Parathyroid adenoma (tissue), 2 donors: ENCODE results near the gene MEI1.
A peak's percentile ranks its signal among the peaks of the same experiment; 100 is the strongest.

Source experiments
- H2AFZ ChIP-seq: fragments of 300-600 bp; sonication (generic); one replicate; pipeline ENCODE4 v1.7.0; 2017; ENCODE audit warnings: antibody characterized with exemption, mild to moderate bottlenecking
- H3K27ac ChIP-seq: fragments of 300-600 bp; sonication (generic); one replicate; pipeline ENCODE4 v1.7.0; 2017
- H3K27me3 ChIP-seq: fragments of 300-600 bp; sonication (generic); one replicate; pipeline ENCODE4 v1.7.0; 2017; ENCODE audit warnings: low read length; ENCODE audit not compliant: control insufficient read depth, insufficient read depth
- H3K36me3 ChIP-seq: fragments of 300-600 bp; sonication (generic); one replicate; pipeline ENCODE4 v1.7.0; 2017; ENCODE audit warnings: low read length; ENCODE audit not compliant: control insufficient read depth, insufficient read depth
- H3K4me1 ChIP-seq: fragments of 300-600 bp; sonication (generic); one replicate; pipeline ENCODE4 v1.7.0; 2017; ENCODE audit warnings: control low read depth
- H3K4me2 ChIP-seq: fragments of 300-600 bp; sonication (generic); one replicate; pipeline ENCODE4 v1.7.0; 2017; ENCODE audit warnings: low read length
- H3K4me3 ChIP-seq: fragments of 300-600 bp; sonication (generic); one replicate; pipeline ENCODE4 v1.7.0; 2017; ENCODE audit warnings: low read depth, low read length
- H3K79me2 ChIP-seq: fragments of 300-600 bp; sonication (generic); one replicate; pipeline ENCODE4 v1.7.0; 2017; ENCODE audit warnings: control low read depth
- H3K9ac ChIP-seq: fragments of 300-600 bp; sonication (generic); one replicate; pipeline ENCODE4 v1.7.0; 2017; ENCODE audit warnings: mild to moderate bottlenecking
- H3K9me3 ChIP-seq: fragments of 300-600 bp; sonication (generic); one replicate; pipeline ENCODE4 v1.7.0; 2017; ENCODE audit warnings: low read length; ENCODE audit not compliant: control insufficient read depth
- TF ChIP-seq, protein P1 (sequence below): fragments of 300-600 bp; sonication (generic); IDR thresholded peaks from one replicate; pipeline ENCODE4 v1.7.0; 2017; ENCODE audit warnings: antibody characterized with exemption, mild to moderate bottlenecking
- donor health status: primary hyperparathyroidism.

Gene MEI1

DNA sequence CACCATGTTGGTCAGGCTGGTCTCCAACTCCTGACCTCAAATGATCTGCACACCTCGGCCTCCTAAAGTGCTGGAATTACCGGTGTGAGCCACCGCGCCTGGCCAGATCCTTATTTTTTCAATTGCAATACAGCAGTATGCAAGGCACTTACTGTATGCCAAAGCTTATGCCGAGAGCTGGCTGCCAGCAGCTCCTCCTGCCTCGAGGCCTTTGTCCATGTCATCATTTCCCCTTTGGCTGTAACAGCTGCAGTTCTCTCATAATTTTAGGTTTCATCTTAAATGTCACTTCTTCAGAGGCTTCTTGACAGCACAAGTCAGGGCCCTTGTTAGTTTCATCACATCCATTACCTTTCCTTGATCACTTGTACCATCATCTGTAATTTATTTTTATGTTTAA lies 132.1 kb downstream of the MEI1 start:
- Histone ChIP-seq H3K4me3 (no peak overlapping the region), H3K36me3 (no peaks in the 10 kb centered on the region), H3K27ac (no peak overlapping the region), H3K4me1 (peaks cover 17% of the 10 kb centered on the region), H3K9me3 (no peaks in the 10 kb centered on the region), H3K4me2 (no peak overlapping the region), H3K9ac (no peak overlapping the region), H2AFZ (no peak overlapping the region), H3K27me3 (no peaks in the 10 kb centered on the region), H3K79me2 (no peaks in the 10 kb centered on the region)
- TF ChIP-seq, protein P1, sequence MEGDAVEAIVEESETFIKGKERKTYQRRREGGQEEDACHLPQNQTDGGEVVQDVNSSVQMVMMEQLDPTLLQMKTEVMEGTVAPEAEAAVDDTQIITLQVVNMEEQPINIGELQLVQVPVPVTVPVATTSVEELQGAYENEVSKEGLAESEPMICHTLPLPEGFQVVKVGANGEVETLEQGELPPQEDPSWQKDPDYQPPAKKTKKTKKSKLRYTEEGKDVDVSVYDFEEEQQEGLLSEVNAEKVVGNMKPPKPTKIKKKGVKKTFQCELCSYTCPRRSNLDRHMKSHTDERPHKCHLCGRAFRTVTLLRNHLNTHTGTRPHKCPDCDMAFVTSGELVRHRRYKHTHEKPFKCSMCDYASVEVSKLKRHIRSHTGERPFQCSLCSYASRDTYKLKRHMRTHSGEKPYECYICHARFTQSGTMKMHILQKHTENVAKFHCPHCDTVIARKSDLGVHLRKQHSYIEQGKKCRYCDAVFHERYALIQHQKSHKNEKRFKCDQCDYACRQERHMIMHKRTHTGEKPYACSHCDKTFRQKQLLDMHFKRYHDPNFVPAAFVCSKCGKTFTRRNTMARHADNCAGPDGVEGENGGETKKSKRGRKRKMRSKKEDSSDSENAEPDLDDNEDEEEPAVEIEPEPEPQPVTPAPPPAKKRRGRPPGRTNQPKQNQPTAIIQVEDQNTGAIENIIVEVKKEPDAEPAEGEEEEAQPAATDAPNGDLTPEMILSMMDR: no peak

GRCh38 chr22:41831828-41832552 lies 132.7 kb downstream of the MEI1 start:
- Histone ChIP-seq H3K9me3 (no peaks in the 10 kb centered on the region), H3K27ac (peak overlapping the region; percentile 68), H3K4me3 (peak overlapping the region; percentile 76), H2AFZ (peak overlapping the region; percentile 68), H3K4me2 (peak overlapping the region; percentile 72), H3K79me2 (no peaks in the 10 kb centered on the region), H3K9ac (no peak overlapping the region), H3K27me3 (no peaks in the 10 kb centered on the region), H3K4me1 (peaks cover 11% of the 10 kb centered on the region), H3K36me3 (no peaks in the 10 kb centered on the region)
- TF ChIP-seq, protein P1: no peak

DNA sequence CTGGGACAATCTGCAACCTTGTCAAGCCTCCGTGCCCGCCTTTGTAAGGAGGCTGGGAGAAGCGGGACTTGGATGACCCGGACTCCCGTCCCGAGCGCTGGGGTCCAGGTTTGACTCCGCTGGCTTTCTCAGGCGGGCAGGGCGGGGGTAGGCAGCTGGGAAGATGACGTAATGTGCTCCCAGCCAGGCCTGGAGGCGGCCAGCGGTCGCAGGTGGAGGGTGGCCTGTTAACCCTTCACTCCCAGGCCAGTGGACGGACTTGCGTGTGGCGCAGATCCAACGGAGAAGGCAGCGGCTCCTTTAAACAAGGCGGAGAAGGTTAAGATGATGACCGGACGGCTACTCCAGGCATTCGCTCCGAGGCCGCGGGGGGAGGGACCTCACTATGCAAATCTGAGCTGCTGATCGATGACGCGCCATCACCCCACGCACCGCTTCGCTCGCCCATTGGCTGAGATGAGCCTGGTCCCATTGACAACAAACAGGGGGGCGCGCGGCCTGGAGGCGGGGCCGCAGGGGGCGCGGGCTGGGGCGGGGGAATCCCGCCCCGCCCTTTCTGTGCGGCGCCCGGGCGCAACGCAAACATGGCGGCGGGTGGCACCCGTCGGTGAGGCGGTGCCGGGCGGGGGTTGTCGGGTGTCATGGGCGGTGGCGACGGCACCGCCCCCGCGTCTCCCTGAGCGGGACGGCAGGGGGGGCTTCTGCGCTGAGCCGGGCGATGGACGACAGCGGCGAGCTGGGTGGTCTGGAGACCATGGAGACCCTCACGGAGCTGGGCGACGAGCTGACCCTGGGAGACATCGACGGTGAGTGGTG lies 133.5 kb downstream of the MEI1 start, which contains the start of gene SREBF2:
Gene SREBF2, plus strand, starts transcription at position 553 of the 816 bp plus-strand sequence. Its CDS starts 166 bp downstream, at position 719.
- TF ChIP-seq, protein P1: no peak
- H3K4me1 ChIP-seq: peaks cover 7% of the 10 kb centered on the region
- H3K27me3 ChIP-seq: no peaks in the 10 kb centered on the region
- H3K9me3 ChIP-seq: no peaks in the 10 kb centered on the region
- H2AFZ ChIP-seq: peak within 1 kb of the TSS; percentile 68
- H3K4me3 ChIP-seq: peak within 1 kb of the TSS; percentile 76
- no peak within 1 kb of the TSS for H3K9ac ChIP-seq
- no peaks in the 10 kb centered on the region for H3K36me3 ChIP-seq
- peak within 1 kb of the TSS; percentile 95 for H3K4me2 ChIP-seq
- H3K79me2 ChIP-seq: no peaks in the 10 kb centered on the region
- H3K27ac ChIP-seq: peak within 1 kb of the TSS; percentile 68

GRCh38 chr22:41833369-41834004 lies 134.2 kb downstream of the MEI1 start:
- H3K9me3 ChIP-seq: no peaks in the 10 kb centered on the region
- H3K79me2 ChIP-seq: no peaks in the 10 kb centered on the region
- H3K36me3 ChIP-seq: no peaks in the 10 kb centered on the region
- no peaks in the 10 kb centered on the region for H3K27me3 ChIP-seq
- peak overlapping the region; percentile 68 for H2AFZ ChIP-seq
- TF ChIP-seq, protein P1: no peak
- peaks cover 2% of the 10 kb centered on the region for H3K4me1 ChIP-seq
- H3K4me3 ChIP-seq: peak overlapping the region; percentile 76
- peak overlapping the region; percentile 95 for H3K4me2 ChIP-seq
- peak overlapping the region; percentile 58 for H3K27ac ChIP-seq
- no peak overlapping the region for H3K9ac ChIP-seq
